Measurements from ENCODE around the gene ADARB1.

DNA sequence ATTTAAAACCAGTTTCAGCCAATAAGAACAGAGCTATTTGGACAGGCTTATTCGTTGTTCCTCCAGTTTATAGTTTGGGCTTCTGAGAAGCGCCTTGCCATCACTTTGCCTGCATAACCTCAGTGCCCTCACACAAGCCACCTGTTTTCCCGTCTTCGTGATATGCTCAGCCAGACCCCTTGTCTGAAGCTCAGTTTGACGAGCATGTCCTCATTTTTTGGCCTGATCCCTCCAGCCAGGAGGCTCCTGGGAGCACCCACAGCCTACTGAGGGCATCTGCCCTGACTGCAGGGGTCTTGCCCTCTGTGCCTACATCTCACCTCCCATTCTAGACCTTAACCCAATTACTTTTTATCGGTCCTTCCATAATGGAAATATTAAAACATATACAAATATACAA, 95.3 kb downstream of the ADARB1 start:
- TF ChIP-seq CTCF (IDR thresholded peaks at IDR 0.05) (no peak), POLR2A (IDR thresholded peaks at IDR 0.05) (no peak)
